Adrenal gland (tissue), 12 donors: ENCODE results near the gene MCTP1. TPM values are rescaled to one million over a fixed set of nuclear protein-coding genes. Genes with fewer than 3 reads are reported as not detected.

Experiments used
- DNase-seq, 7 donors: peaks; one replicate each; pipeline ENCODE4 v3.0.0-alpha.2; 2019 to 2020
- H3K27ac ChIP-seq, 5 donors: fragments of 200-600 bp; sonication (generic) in 4 of 5; 1 replicate in 3 of 5; 2 replicates in 2 of 5; pipeline versions ENCODE4 v1.5.1 to v1.8.0; 2016 to 2020; ENCODE audit warnings: mild to moderate bottlenecking in 1 of 5
- H3K27me3 ChIP-seq: fragments of 200-600 bp; 2 replicates; pipeline ENCODE4 v1.8.0; 2021
- H3K36me3 ChIP-seq, 2 donors: fragments of 200-600 bp; replicated peaks in 1 of 2; 1 replicate in 1 of 2; 2 replicates in 1 of 2; pipeline versions ENCODE4 v1.5.1 to v1.8.0; 2018 to 2022
- H3K4me1 ChIP-seq, 2 donors: fragments of 200-600 bp; replicated peaks in 1 of 2; 1 replicate in 1 of 2; 2 replicates in 1 of 2; pipeline versions ENCODE4 v1.5.1 to v1.8.0; 2018 to 2021
- H3K4me3 ChIP-seq, 4 donors: fragments of 200-600 bp; sonication (generic) in 3 of 4; one replicate each; pipeline ENCODE4 v1.5.1; 2016 to 2018
- H3K9me3 ChIP-seq, 3 donors: fragments of 200-600 bp; sonication (generic) in 1 of 3; replicated peaks in 1 of 3; 1 replicate in 2 of 3; 2 replicates in 1 of 3; pipeline versions ENCODE4 v1.5.1 to v1.8.0; 2016 to 2021
- POLR2A ChIP-seq, 2 donors: fragments of 450-650 bp; IDR thresholded peaks; one replicate each; pipeline ENCODE4 v1.6.1; 2017; ENCODE audit warnings: antibody characterized with exemption in 2 of 2, mild to moderate bottlenecking in 2 of 2, moderate library complexity in 1 of 2
- WGBS, 4 donors: extraction: QIAGEN DNeasy Blood & Tissue Kit in 2 of 4; methylation state at CpG; one replicate each; pipeline versions ENCODE4 v1.1.5 to v1.1.7; 2013 to 2017; 5-methylcytosine and 5-hydroxymethylcytosine counted together
- intact Hi-C, 2 donors: fragments of 100-400 bp; cut with DNase I; formaldehyde crosslinking; loops; one replicate each; pipeline versions ENCODE4 v1.14.1 to v1.15.0; 2022 to 2023
- polyA plus RNA-seq, 3 donors: library from polyadenylated mRNA; stranded (reverse); fragments of 200-250 nt in 2 of 3; fragments of 350-450 nt in 1 of 3; fragmentation: Illumina TruSeq in 1 of 3; extraction: RNeasy Lipid Tissue Mini Kit (QIAGEN cat#74804) in 1 of 3; gene quantifications; one replicate each; pipeline ENCODE4 v1.2.3, GENCODE V29; 2013 to 2014
- total RNA-seq, 9 donors: library from RNA; depleted of rRNA in 4 of 9; stranded (reverse); fragments of >200 nt in 4 of 9; fragments of 120-200 nt in 1 of 9; fragmentation: NEBNext Ultra II Directional in 1 of 9; extraction: Animal tissue kit (Norgen Biotek cat#: 25700) in 1 of 9; gene quantifications; one replicate each; pipeline versions ENCODE4 v1.1.0 to v1.2.4, GENCODE V29; 2013 to 2023
- TF ChIP-seq, protein P1 (sequence below), 6 experiments: fragments of 450-650 bp in 4 of 6; fragments of 200-600 bp in 2 of 6; sonication (generic) in 1 of 6; IDR thresholded peaks; 1 replicate in 5 of 6; 2 replicates in 1 of 6; pipeline versions ENCODE4 v1.5.1 to v1.8.0; 2016 to 2021; ENCODE audit warnings: antibody characterized with exemption in 6 of 6, mild to moderate bottlenecking in 2 of 6, moderate library complexity in 1 of 6
- donor health status: healthy with polysubstance abuse.
- donor health status: Bipolar disorder and iron deficiency.
- donor health status: DM: yes; HTN: yes; CAD: no.
- donor health status: DM: no; HTN: no; CAD: no.
- donor health status: DM: no; HTN: no; CAD: no.
- donor health status: DM: yes; HTN: yes; CAD: no.

The MCTP1 gene
- total and polyA plus RNA-seq, 12 donors = 1.2 to 20.1 (median 5.1) TPM

DNA sequence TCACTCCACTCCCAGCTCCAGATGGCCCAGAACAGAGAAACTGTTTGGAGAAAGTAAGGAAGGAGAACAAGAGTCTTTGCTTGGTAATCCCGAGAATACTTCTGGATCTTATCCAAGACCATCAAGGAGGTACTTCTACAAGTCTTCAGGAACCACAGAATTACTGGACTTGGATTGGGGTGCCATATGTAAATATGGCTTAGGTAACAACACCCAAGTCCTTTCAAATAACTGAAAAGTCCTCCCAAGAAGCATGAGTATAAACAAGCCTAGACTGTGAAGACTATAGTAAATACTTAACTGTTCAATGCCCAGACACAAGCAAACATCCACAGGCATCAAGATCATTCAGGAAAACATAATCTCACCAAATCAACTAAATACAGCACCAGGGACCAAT lies 170.0 kb downstream of the MCTP1 start:
- no peak overlapping the region for H3K27ac ChIP-seq
- H3K27me3 ChIP-seq = no peaks in the 10 kb centered on the region
- no peak for DNase-seq
- WGBS, 4 donors = 75 to 83% (median 80%) methylated on average over 1 of the region's 1 CpG
- H3K4me3 ChIP-seq = no peak overlapping the region
- H3K4me1 ChIP-seq = no peaks in the 10 kb centered on the region
- no peaks in the 10 kb centered on the region for H3K9me3 ChIP-seq
- no peaks in the 10 kb centered on the region for H3K36me3 ChIP-seq
- no peak for TF ChIP-seq POLR2A (IDR thresholded peaks at IDR 0.05)
- TF ChIP-seq, protein P1, sequence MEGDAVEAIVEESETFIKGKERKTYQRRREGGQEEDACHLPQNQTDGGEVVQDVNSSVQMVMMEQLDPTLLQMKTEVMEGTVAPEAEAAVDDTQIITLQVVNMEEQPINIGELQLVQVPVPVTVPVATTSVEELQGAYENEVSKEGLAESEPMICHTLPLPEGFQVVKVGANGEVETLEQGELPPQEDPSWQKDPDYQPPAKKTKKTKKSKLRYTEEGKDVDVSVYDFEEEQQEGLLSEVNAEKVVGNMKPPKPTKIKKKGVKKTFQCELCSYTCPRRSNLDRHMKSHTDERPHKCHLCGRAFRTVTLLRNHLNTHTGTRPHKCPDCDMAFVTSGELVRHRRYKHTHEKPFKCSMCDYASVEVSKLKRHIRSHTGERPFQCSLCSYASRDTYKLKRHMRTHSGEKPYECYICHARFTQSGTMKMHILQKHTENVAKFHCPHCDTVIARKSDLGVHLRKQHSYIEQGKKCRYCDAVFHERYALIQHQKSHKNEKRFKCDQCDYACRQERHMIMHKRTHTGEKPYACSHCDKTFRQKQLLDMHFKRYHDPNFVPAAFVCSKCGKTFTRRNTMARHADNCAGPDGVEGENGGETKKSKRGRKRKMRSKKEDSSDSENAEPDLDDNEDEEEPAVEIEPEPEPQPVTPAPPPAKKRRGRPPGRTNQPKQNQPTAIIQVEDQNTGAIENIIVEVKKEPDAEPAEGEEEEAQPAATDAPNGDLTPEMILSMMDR (IDR thresholded peaks at IDR 0.05) = no peak
- intact Hi-C loops = no loop called here

DNA sequence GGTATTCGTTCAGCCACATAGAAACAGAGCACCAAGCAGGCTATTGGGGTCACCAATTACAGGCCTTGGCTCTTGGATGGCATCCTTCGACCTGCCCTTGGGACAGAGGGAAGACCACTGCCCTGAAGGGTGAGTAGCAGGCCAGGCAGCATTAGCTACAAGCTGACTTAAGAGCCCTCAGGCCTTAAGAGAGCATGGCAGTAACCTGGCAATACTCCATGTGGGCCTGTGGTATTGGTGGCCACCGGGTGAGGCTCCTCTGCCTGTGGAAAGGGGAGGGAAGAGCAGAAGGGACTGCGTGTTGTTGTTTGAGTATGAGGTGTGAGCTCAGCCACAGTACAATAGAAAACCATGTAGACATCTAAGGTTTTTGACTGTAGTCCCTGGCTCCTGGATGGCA lies 170.6 kb downstream of the MCTP1 start:
- H3K36me3 ChIP-seq = no peaks in the 10 kb centered on the region
- intact Hi-C loops = no loop called here

DNA sequence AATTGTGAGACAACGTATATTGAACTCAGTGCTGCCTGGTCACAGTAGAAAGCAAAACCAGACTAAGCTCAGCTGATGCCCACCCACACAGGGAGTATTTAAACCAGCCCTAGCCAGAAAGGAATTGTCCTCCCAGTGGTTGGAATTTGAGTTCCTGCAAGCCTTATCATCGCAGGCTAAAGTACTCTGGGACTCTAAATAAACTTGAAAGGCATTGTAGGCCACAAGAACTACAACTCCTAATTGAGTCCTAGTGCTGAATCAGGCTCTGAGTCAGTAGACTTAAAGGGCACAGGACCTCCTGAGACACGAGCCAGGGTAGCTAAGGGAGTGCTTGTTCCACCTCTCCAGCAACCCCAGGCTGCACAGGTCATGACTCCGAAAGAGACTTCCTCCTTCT lies 171.4 kb downstream of the MCTP1 start:
- 50 to 73% (median 61%) methylated on average over 3 to 4 of the region's 4 CpGs for whole genome bisulfite sequencing, 4 donors
- TF ChIP-seq, protein P1 (IDR thresholded peaks at IDR 0.05) = no peak
- TF ChIP-seq POLR2A (IDR thresholded peaks at IDR 0.05) = no peak

More for the DNA sequence above, 170.6 kb downstream of the MCTP1 start:
- Histone ChIP-seq H3K27ac (no peak overlapping the region), H3K4me3 (no peak overlapping the region), H3K9me3 (no peaks in the 10 kb centered on the region), H3K4me1 (no peaks in the 10 kb centered on the region), H3K27me3 (no peaks in the 10 kb centered on the region)
- TF ChIP-seq, protein P1 (IDR thresholded peaks at IDR 0.05) = no peak
- no peak for TF ChIP-seq POLR2A (IDR thresholded peaks at IDR 0.05)
- DNase-seq = no peak
- 65 to 86% (median 68%) methylated on average over 3 to 4 of the region's 4 CpGs for WGBS, 4 donors

DNA sequence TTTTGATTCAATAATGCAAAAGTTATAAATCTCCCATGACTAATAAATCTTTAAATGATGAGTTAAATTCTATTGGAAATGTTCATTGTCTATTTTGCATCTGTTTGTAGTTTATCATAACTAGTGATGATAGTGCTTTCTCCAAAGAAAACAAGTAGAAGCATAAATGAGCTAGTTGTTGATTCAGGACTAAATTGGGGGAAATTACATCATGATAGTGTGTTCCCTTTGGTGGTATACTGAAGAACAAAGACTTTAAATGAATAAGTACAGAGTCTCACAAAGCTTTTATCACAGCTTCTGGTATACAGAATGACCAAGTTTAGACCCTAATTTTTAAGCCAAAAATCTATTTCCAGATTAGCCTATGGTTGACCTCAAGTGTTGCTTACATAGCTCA lies 173.8 kb downstream of the MCTP1 start:
- intact Hi-C loops = no loop called here
- DNase-seq = no peak
- TF ChIP-seq, protein P1 (IDR thresholded peaks at IDR 0.05) = no peak
- TF ChIP-seq POLR2A (IDR thresholded peaks at IDR 0.05) = no peak
- no peaks in the 10 kb centered on the region for H3K9me3 ChIP-seq
- H3K4me1 ChIP-seq = no peaks in the 10 kb centered on the region
- H3K4me3 ChIP-seq = no peak overlapping the region
- no peaks in the 10 kb centered on the region for H3K27me3 ChIP-seq
- H3K27ac ChIP-seq = no peak overlapping the region
- H3K36me3 ChIP-seq = no peaks in the 10 kb centered on the region

More for the DNA sequence above, 171.4 kb downstream of the MCTP1 start:
- DNase-seq = no peak
- H3K9me3 ChIP-seq = no peaks in the 10 kb centered on the region
- intact Hi-C loops = no loop called here
- no peak overlapping the region for H3K27ac ChIP-seq
- H3K4me3 ChIP-seq = no peak overlapping the region
- no peaks in the 10 kb centered on the region for H3K4me1 ChIP-seq
- no peaks in the 10 kb centered on the region for H3K36me3 ChIP-seq
- H3K27me3 ChIP-seq = no peaks in the 10 kb centered on the region
